Skeletal muscle tissue (tissue), 4 donors: ENCODE data around the gene NMRK1. TPM values are rescaled to one million over a fixed set of nuclear protein-coding genes. Genes with fewer than 3 reads are reported as not detected.

Experiments used
- H3K27ac ChIP-seq: one replicate; pipeline ENCODE4 v1.7.0; 2013; ENCODE audit warnings: mild to moderate bottlenecking, low read depth, low read length, inconsistent platforms
- H3K27me3 ChIP-seq, 3 donors: one replicate each; pipeline ENCODE4 v1.7.0; 2013; ENCODE audit warnings: low read length in 3 of 3; ENCODE audit not compliant: control insufficient read depth in 3 of 3, insufficient read depth in 3 of 3
- H3K36me3 ChIP-seq, 3 donors: one replicate each; pipeline ENCODE4 v1.7.0; 2013; ENCODE audit warnings: low read length in 3 of 3; ENCODE audit not compliant: control insufficient read depth in 3 of 3, insufficient read depth in 3 of 3
- H3K4me1 ChIP-seq, 3 donors: one replicate each; pipeline ENCODE4 v1.7.0; 2013; ENCODE audit warnings: low read length in 3 of 3, mild to moderate bottlenecking in 3 of 3; ENCODE audit not compliant: control insufficient read depth in 3 of 3, insufficient read depth in 3 of 3
- H3K4me3 ChIP-seq, 3 donors: one replicate each; pipeline ENCODE4 v1.7.0; 2013; ENCODE audit warnings: low read length in 3 of 3
- H3K9ac ChIP-seq, 3 donors: one replicate each; pipeline ENCODE4 v1.7.0; 2013; ENCODE audit warnings: low read length in 3 of 3, mild to moderate bottlenecking in 3 of 3, moderate library complexity in 2 of 3, low read depth in 1 of 3
- H3K9me3 ChIP-seq, 3 donors: one replicate each; pipeline ENCODE4 v1.7.0; 2013; ENCODE audit warnings: low read length in 3 of 3; ENCODE audit not compliant: control insufficient read depth in 3 of 3
- total RNA-seq: library from RNA; depleted of rRNA; stranded (reverse); fragments of >200 nt; gene quantifications from one replicate; pipeline ENCODE4 v1.2.3, GENCODE V29; 2014
- donor health status: Osteomylitis.

Gene NMRK1
- total RNA-seq, 1 donor from 2014 or later = 6.8 TPM

GRCh38 chr9:75121914-75122558 lies 34.1 kb upstream of the NMRK1 start:
- Histone ChIP-seq H3K4me1 (no peaks in the 10 kb centered on the region), H3K36me3 (peaks cover 0 to 20% (median 7%) of the 10 kb centered on the region in 3 donors)

GRCh38 chr9:75120686-75121085 lies 32.7 kb upstream of the NMRK1 start:
- no peaks in the 10 kb centered on the region for H3K9me3 ChIP-seq
- no peak overlapping the region for H3K27ac ChIP-seq
- no peak overlapping the region for H3K9ac ChIP-seq
- H3K27me3 ChIP-seq = no peaks in the 10 kb centered on the region
- H3K4me1 ChIP-seq = no peaks in the 10 kb centered on the region
- H3K36me3 ChIP-seq = peaks cover 0 to 20% (median 7%) of the 10 kb centered on the region in 3 donors
- no peak overlapping the region for H3K4me3 ChIP-seq

More at GRCh38 chr9:75121914-75122558, 34.1 kb upstream of the NMRK1 start:
- no peak overlapping the region for H3K4me3 ChIP-seq
- no peaks in the 10 kb centered on the region for H3K27me3 ChIP-seq
- no peak overlapping the region for H3K27ac ChIP-seq
- no peaks in the 10 kb centered on the region for H3K9me3 ChIP-seq
- H3K9ac ChIP-seq = no peak overlapping the region

GRCh38 chr9:75117564-75117963 lies 29.6 kb upstream of the NMRK1 start:
- Histone ChIP-seq H3K36me3 (peaks cover 0 to 20% (median 7%) of the 10 kb centered on the region in 3 donors), H3K4me1 (no peaks in the 10 kb centered on the region)

GRCh38 chr9:75116306-75116705 lies 28.4 kb upstream of the NMRK1 start:
- peaks cover 0 to 14% (median 7%) of the 10 kb centered on the region in 3 donors for H3K36me3 ChIP-seq
- no peaks in the 10 kb centered on the region for H3K27me3 ChIP-seq
- H3K9me3 ChIP-seq = no peaks in the 10 kb centered on the region
- H3K4me1 ChIP-seq = no peaks in the 10 kb centered on the region
- no peak overlapping the region for H3K27ac ChIP-seq
- no peak overlapping the region for H3K4me3 ChIP-seq
- no peak overlapping the region for H3K9ac ChIP-seq

More at GRCh38 chr9:75117564-75117963, 29.6 kb upstream of the NMRK1 start:
- H3K9ac ChIP-seq = no peak overlapping the region
- H3K27ac ChIP-seq = no peak overlapping the region
- no peaks in the 10 kb centered on the region for H3K27me3 ChIP-seq
- H3K4me3 ChIP-seq = no peak overlapping the region
- H3K9me3 ChIP-seq = no peaks in the 10 kb centered on the region

- H3K9ac ChIP-seq = no peak overlapping the region
- no peaks in the 10 kb centered on the region for H3K27me3 ChIP-seq
- no peak overlapping the region for H3K4me3 ChIP-seq
- no peak overlapping the region for H3K27ac ChIP-seq
- H3K4me1 ChIP-seq = peaks cover 0 to 3% (median 0%) of the 10 kb centered on the region in 3 donors
- no peaks in the 10 kb centered on the region for H3K9me3 ChIP-seq
- peaks cover 0 to under 1% (median 0%) of the 10 kb centered on the region in 3 donors for H3K36me3 ChIP-seq
Measured at GRCh38 chr9:75112789-75113188, 24.8 kb upstream of the NMRK1 start.

- Histone ChIP-seq H3K27me3 (no peaks in the 10 kb centered on the region), H3K27ac (no peak overlapping the region), H3K36me3 (no peaks in the 10 kb centered on the region), H3K9ac (no peak overlapping the region), H3K4me3 (no peak overlapping the region), H3K9me3 (no peaks in the 10 kb centered on the region), H3K4me1 (peaks cover 0 to 3% (median 0%) of the 10 kb centered on the region in 3 donors)
Measured at GRCh38 chr9:75111019-75111622, 23.2 kb upstream of the NMRK1 start.

- H3K27me3 ChIP-seq = no peaks in the 10 kb centered on the region
- no peak overlapping the region for H3K9ac ChIP-seq
- no peaks in the 10 kb centered on the region for H3K36me3 ChIP-seq
- H3K4me3 ChIP-seq = no peak overlapping the region
- peaks cover 0 to 3% (median 0%) of the 10 kb centered on the region in 3 donors for H3K4me1 ChIP-seq
- no peak overlapping the region for H3K27ac ChIP-seq
- no peaks in the 10 kb centered on the region for H3K9me3 ChIP-seq
Measured at GRCh38 chr9:75109210-75109839, 21.4 kb upstream of the NMRK1 start.

GRCh38 chr9:75108571-75108970 lies 20.6 kb upstream of the NMRK1 start:
- peaks cover 0 to 3% (median 0%) of the 10 kb centered on the region in 3 donors for H3K4me1 ChIP-seq
- no peak overlapping the region for H3K9ac ChIP-seq
- no peak overlapping the region for H3K27ac ChIP-seq
- no peaks in the 10 kb centered on the region for H3K9me3 ChIP-seq
- H3K27me3 ChIP-seq = no peaks in the 10 kb centered on the region
- no peak overlapping the region for H3K4me3 ChIP-seq
- no peaks in the 10 kb centered on the region for H3K36me3 ChIP-seq

GRCh38 chr9:75106857-75107256 lies 18.9 kb upstream of the NMRK1 start:
- H3K9me3 ChIP-seq = no peaks in the 10 kb centered on the region
- peaks cover 0 to 3% (median 0%) of the 10 kb centered on the region in 3 donors for H3K4me1 ChIP-seq
- H3K4me3 ChIP-seq = no peak overlapping the region
- no peaks in the 10 kb centered on the region for H3K27me3 ChIP-seq
- H3K27ac ChIP-seq = no peak overlapping the region
- no peaks in the 10 kb centered on the region for H3K36me3 ChIP-seq
- no peak overlapping the region for H3K9ac ChIP-seq

- H3K27me3 ChIP-seq = no peaks in the 10 kb centered on the region
- no peak overlapping the region for H3K4me3 ChIP-seq
- no peaks in the 10 kb centered on the region for H3K9me3 ChIP-seq
- no peaks in the 10 kb centered on the region for H3K36me3 ChIP-seq
- peaks cover 0 to 3% (median 0%) of the 10 kb centered on the region in 3 donors for H3K4me1 ChIP-seq
- no peak overlapping the region for H3K27ac ChIP-seq
- H3K9ac ChIP-seq = no peak overlapping the region
Measured at GRCh38 chr9:75105841-75106240, 17.9 kb upstream of the NMRK1 start.
